IPS DF 19.7 (cell line): ENCODE results near the gene TNS3.
"Not testable (repeated sequence)": the region's sequence is repeated elsewhere in the genome, so short reads cannot be mapped to it uniquely, and the experiment has no call there.

Experiments used
- DNase-seq: peaks from one replicate; pipeline ENCODE4 v3.0.0-alpha.2; 2013; ENCODE audit warnings: low read depth, low spot score

TNS3 gene

GRCh38 chr7:47472444-47473157, 109.3 kb downstream of the TNS3 start:
- no peak for DNase-seq

GRCh38 chr7:47471831-47472230, 110.1 kb downstream of the TNS3 start:
- DNase-seq = no peak

- DNase-seq = no peak
These were observed 110.6 kb downstream of the TNS3 start for GRCh38 chr7:47471358-47471703.

- peak; percentile 85 for DNase-seq
These were observed 111.1 kb downstream of the TNS3 start for GRCh38 chr7:47470567-47471357.

- DNase-seq = not testable (repeated sequence)
These were observed 112.1 kb downstream of the TNS3 start for GRCh38 chr7:47469846-47470245.

GRCh38 chr7:47466832-47467231, 115.1 kb downstream of the TNS3 start:
- no peak for DNase-seq

- DNase-seq = no peak
These were observed 116.7 kb downstream of the TNS3 start for GRCh38 chr7:47465191-47465590.

- DNase-seq = no peak
These were observed 117.6 kb downstream of the TNS3 start for GRCh38 chr7:47464266-47464665.

GRCh38 chr7:47461746-47462145, 120.2 kb downstream of the TNS3 start:
- DNase-seq = no peak

- no peak for DNase-seq
These were observed 120.8 kb downstream of the TNS3 start for GRCh38 chr7:47461161-47461560.

GRCh38 chr7:47460251-47460989, 121.5 kb downstream of the TNS3 start:
- DNase-seq = no peak

GRCh38 chr7:47458486-47458885, 123.4 kb downstream of the TNS3 start:
- no peak for DNase-seq

- no peak for DNase-seq
These were observed 123.9 kb downstream of the TNS3 start for GRCh38 chr7:47458057-47458456.

- no peak for DNase-seq
These were observed 125.5 kb downstream of the TNS3 start for GRCh38 chr7:47456210-47456955.

GRCh38 chr7:47455872-47456185, 126.1 kb downstream of the TNS3 start:
- no peak for DNase-seq

- DNase-seq = no peak
These were observed 126.7 kb downstream of the TNS3 start for GRCh38 chr7:47454974-47455871.

GRCh38 chr7:47454069-47454973, 127.6 kb downstream of the TNS3 start:
- no peak for DNase-seq

GRCh38 chr7:47453093-47454061, 128.5 kb downstream of the TNS3 start:
- DNase-seq = no peak

- DNase-seq = no peak
These were observed 129.2 kb downstream of the TNS3 start for GRCh38 chr7:47452715-47453092.
